ENCODE results near the gene ZNF277. TPM values are rescaled to one million over a fixed set of nuclear protein-coding genes. Genes with fewer than 3 reads are reported as not detected.

Gene ZNF277
- total RNA-seq, 1 experiment from 2014 or later: 19.9 TPM

DNA sequence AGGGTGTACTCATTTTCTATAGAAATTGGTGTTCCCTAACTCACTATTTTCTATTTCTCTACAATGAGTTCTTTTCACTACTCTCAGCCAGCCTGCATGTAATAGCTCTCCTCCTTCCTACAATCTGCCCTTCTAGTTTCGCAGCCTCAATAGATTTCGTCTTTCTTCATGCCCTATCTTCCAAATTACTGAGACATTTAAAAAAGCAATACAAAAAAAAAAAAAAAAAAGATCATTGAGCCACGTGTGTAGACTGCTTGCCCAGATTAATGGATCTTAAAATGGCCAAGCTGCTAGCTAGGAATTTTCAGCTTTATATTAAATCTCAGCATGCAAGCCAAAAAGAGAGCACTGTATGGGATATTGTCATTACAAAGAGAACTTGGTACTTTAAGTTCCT is 55.5 kb downstream of the ZNF277 start:
- Mint-ChIP-seq H3K27me3 (ENCODE audit: insufficient read depth, unreplicated experiment) (no peaks in the 10 kb centered on the region), H3K9me3 (ENCODE audit: unreplicated experiment) (no peaks in the 10 kb centered on the region), H3K4me3 (ENCODE audit: unreplicated experiment) (no peak overlapping the region), H3K27ac (ENCODE audit: low read depth, unreplicated experiment) (no peak overlapping the region), H3K4me1 (ENCODE audit: insufficient read depth, unreplicated experiment) (no peaks in the 10 kb centered on the region), H3K36me3 (ENCODE audit: insufficient read depth, unreplicated experiment) (no peaks in the 10 kb centered on the region)
- intact Hi-C loops (cut with micrococcal nuclease): no loop called here
- POLR2A ChIA-PET: no interaction called here
- DNase-seq (ENCODE audit: unreplicated experiment): no peak
- CTCF ChIA-PET: no interaction called here
- TF ChIP-seq CTCF (IDR thresholded peaks at IDR 0.05; ENCODE audit: unreplicated experiment): no peak
- BruUV-seq (replicated peaks): no TSS peak

DNA sequence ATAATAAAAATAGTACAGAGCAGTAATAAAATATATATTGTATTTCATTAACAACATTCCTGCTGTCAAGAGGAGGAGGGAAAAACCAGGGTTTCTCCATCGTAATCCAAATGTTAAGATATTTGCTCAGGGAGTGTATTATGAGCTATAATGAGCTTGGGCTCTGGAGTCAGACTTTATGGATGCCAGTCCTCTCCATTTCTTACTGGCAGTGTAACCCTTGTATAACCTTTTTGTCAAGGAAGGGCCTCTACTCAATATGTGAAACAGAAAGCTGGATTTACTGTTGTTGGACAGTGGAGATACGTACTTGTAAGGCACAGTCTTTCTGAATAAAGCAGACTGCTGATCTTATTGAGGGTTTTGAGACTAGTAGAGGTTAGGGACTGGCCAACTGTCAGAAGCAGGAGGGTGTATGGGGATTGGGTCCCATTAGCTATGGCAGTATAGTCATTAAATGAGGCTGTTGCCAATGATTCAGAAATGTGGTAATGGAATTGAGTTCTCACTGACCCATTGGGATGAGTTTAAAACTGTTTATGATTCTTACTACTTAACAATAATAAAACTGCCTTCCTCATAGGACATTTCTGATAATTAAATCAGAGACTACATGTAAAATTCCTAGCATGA is 56.5 kb downstream of the ZNF277 start:
- H3K27ac Mint-ChIP-seq (ENCODE audit: low read depth, unreplicated experiment): no peak overlapping the region
- H3K36me3 Mint-ChIP-seq (ENCODE audit: insufficient read depth, unreplicated experiment): no peaks in the 10 kb centered on the region
- no peaks in the 10 kb centered on the region for H3K27me3 Mint-ChIP-seq (ENCODE audit: insufficient read depth, unreplicated experiment)
- no peaks in the 10 kb centered on the region for H3K9me3 Mint-ChIP-seq (ENCODE audit: unreplicated experiment)
- POLR2A ChIA-PET: interaction anchor here (0.6 to 0.9 kb wide), 2 partner anchors 56 to 892 kb away, joined by 3 to 4 read pairs; partner anchors contain the start of gene ZNF277
- H3K4me1 Mint-ChIP-seq (ENCODE audit: insufficient read depth, unreplicated experiment): no peaks in the 10 kb centered on the region
- CTCF ChIA-PET: interaction anchor here (0.5 to 1.3 kb wide), 3 partner anchors 108 to 706 kb away, joined by 3 to 4 read pairs (median 3); no protein-coding TSS in a partner anchor
- BruUV-seq (replicated peaks): no TSS peak
- no peak overlapping the region for H3K4me3 Mint-ChIP-seq (ENCODE audit: unreplicated experiment)
- intact Hi-C loops (cut with micrococcal nuclease): no loop called here
- TF ChIP-seq CTCF (IDR thresholded peaks at IDR 0.05; ENCODE audit: unreplicated experiment): no peak
- DNase-seq (ENCODE audit: unreplicated experiment): no peak

DNA sequence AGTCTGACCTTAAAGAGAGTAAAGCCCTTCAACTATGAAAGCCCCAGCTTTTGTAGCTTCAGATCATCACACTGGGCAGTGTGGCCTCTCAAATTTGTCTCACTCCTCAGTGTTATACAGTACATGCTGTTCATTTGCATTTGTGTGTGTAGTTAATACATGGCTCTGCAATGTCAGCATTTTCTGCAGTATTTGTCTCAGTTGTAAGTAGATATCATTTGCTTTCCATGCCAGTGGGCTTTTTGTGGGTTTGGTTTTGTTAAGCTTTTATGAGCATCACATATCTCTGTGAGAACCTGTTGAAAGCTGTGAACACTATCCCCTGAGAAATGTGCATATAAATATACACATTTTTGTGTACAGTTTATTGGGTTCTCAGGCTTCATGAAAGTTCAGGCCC is 57.0 kb downstream of the ZNF277 start:
- Mint-ChIP-seq H3K27ac (ENCODE audit: low read depth, unreplicated experiment) (no peak overlapping the region), H3K27me3 (ENCODE audit: insufficient read depth, unreplicated experiment) (no peaks in the 10 kb centered on the region), H3K4me3 (ENCODE audit: unreplicated experiment) (no peak overlapping the region), H3K9me3 (ENCODE audit: unreplicated experiment) (no peaks in the 10 kb centered on the region), H3K4me1 (ENCODE audit: insufficient read depth, unreplicated experiment) (no peaks in the 10 kb centered on the region), H3K36me3 (ENCODE audit: insufficient read depth, unreplicated experiment) (no peaks in the 10 kb centered on the region)
- DNase-seq (ENCODE audit: unreplicated experiment): no peak
- intact Hi-C loops (cut with micrococcal nuclease): no loop called here
- CTCF ChIA-PET: interaction anchor here (0.5 to 1.3 kb wide), 2 partner anchors 107 to 408 kb away, joined by 3 read pairs; no protein-coding TSS in a partner anchor
- POLR2A ChIA-PET: interaction anchor here (0.9 kb wide), 1 partner anchor 57 kb away, joined by 3 read pairs; the partner anchor contains the start of gene ZNF277
- no TSS peak for BruUV-seq (replicated peaks)
- TF ChIP-seq CTCF (IDR thresholded peaks at IDR 0.05; ENCODE audit: unreplicated experiment): no peak

DNA sequence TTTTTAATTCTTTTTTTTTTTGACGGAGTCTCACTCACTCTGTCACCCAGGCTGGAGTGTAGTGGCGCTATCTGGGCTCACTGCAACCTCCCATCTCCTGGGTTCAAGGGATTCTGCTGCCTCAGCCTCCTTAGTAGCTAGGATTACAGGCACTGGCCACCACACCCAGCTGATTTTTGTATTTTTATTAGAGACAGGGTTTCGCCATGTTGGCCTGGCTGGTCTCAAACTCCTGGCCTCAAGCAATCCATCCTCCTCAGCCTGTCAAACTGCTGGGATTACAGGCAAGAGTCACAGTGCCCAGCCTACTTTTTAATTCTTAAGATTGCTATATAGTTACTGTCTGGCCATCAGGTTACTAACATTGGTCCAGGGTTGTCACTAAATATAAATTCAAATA is 59.6 kb downstream of the ZNF277 start:
- no peak overlapping the region for H3K27ac Mint-ChIP-seq (ENCODE audit: low read depth, unreplicated experiment)
- H3K4me3 Mint-ChIP-seq (ENCODE audit: unreplicated experiment): no peak overlapping the region
- H3K27me3 Mint-ChIP-seq (ENCODE audit: insufficient read depth, unreplicated experiment): no peaks in the 10 kb centered on the region
- no peak for DNase-seq (ENCODE audit: unreplicated experiment)
- intact Hi-C loops (cut with micrococcal nuclease): no loop called here
- BruUV-seq (replicated peaks): no TSS peak
- no peaks in the 10 kb centered on the region for H3K36me3 Mint-ChIP-seq (ENCODE audit: insufficient read depth, unreplicated experiment)
- H3K4me1 Mint-ChIP-seq (ENCODE audit: insufficient read depth, unreplicated experiment): no peaks in the 10 kb centered on the region
- no peaks in the 10 kb centered on the region for H3K9me3 Mint-ChIP-seq (ENCODE audit: unreplicated experiment)
- ChIA-PET POLR2A (interaction anchor here (1.1 kb wide), 1 partner anchor 12 kb away, joined by 4 read pairs; no protein-coding TSS in a partner anchor), CTCF (interaction anchor here (0.8 kb wide), 1 partner anchor 15 kb away, joined by 3 read pairs; no protein-coding TSS in a partner anchor)
- no peak for TF ChIP-seq CTCF (IDR thresholded peaks at IDR 0.05; ENCODE audit: unreplicated experiment)

Data from MCF 10A (cell line).